Measurements from ENCODE around the gene EIF1AD. TPM values are rescaled to one million over a fixed set of nuclear protein-coding genes. Genes with fewer than 3 reads are reported as not detected.

The EIF1AD gene
- total and polyA plus RNA-seq, 9 of the 15 experiments (the other 6 are each of a cell fraction or from before 2014, with no cell fraction given) = 50.1 to 98.8 (median 58.7) TPM

- Histone ChIP-seq H3K79me2 (ENCODE audit: control insufficient read depth, insufficient read depth, low read length) (peaks cover 32% of the 10 kb centered on the region), H3K9me3 (replicated peaks; ENCODE audit: control insufficient read depth, insufficient read depth, low read depth, low read length) (no peaks in the 10 kb centered on the region), H4K20me1 (replicated peaks; ENCODE audit: control insufficient read depth, insufficient read depth, low read length) (0 out of 2 replicates have a peak, but pooled peaks cover 2% of the 10 kb centered on the region), H3K4me1 (replicated peaks in 1 of 2; ENCODE audit: control insufficient read depth in 2 of 2, insufficient read depth in 2 of 2, low read length in 2 of 2) (peaks cover 12 to 29% of the 10 kb centered on the region in 2 experiments; a peak in 4 of 5 replicates), H2AFZ (ENCODE audit: low read depth, low read length) (no peak overlapping the region), H3K36me3 (ENCODE audit: control insufficient read depth, insufficient read depth, low read length) (peaks cover 71% of the 10 kb centered on the region; the same call in 2 of the 3 replicates), H3K27ac (ENCODE audit: extremely low read depth, low read depth, low read length) (no peak overlapping the region), H3K9ac (ENCODE audit: insufficient read depth in 1 of 2, low read depth in 2 of 2, low read length in 2 of 2) (peak overlapping the region in 1 of 2 experiments; percentile 6; a peak in 1 of 4 replicates), H3K4me2 (ENCODE audit: insufficient read depth, low read length) (no peak overlapping the region), H3K27me3 (ENCODE audit: control insufficient read depth in 2 of 2, insufficient read depth in 2 of 2, low read length in 2 of 2) (no peaks in the 10 kb centered on the region), H3K4me3 (no peak overlapping the region), H3K9me1 (ENCODE audit: control insufficient read depth, insufficient read depth, low read length) (peaks cover 3% of the 10 kb centered on the region)
- DNase-seq (ENCODE audit: extremely low read depth in 1 of 4, low spot score in 3 of 4) (no peak), ATAC-seq (no peak), FAIRE-seq (no peak)
- in situ Hi-C loops (cut with MboI) (no loop called here), intact Hi-C loops (cut with micrococcal nuclease) (no loop called here)
- POLR2A ChIA-PET = interaction anchor here (0.6 to 1.0 kb wide), 2 partner anchors 19 to 79 kb away, joined by 3 to 5 read pairs; no protein-coding TSS in a partner anchor
- CTCF ChIA-PET (ENCODE audit: low intra/inter-chr PET ratio) = interaction anchor here (0.5 kb wide), 1 partner anchor 1353 kb away, joined by 3 read pairs; no protein-coding TSS in a partner anchor
- TF ChIP-seq RBFOX2 (IDR thresholded peaks at IDR 0.05; ENCODE audit: low read depth, low read length) (0 out of 2 replicates have a peak, but pooled peaks have one; percentile 14), NR1H2 (CRISPR knock-in tag; IDR thresholded peaks at IDR 0.05) (no peak)
- BruUV-seq (replicated peaks) = TSS peak; percentile 38
- 97% methylated on average over 34 of the region's 36 CpGs for WGBS (ENCODE audit: insufficient coverage, low coverage, missing lambda C conversion rate)
Observed at GRCh38 chr11:65965986-65966762, 35.8 kb downstream of the EIF1AD start.

- Histone ChIP-seq H4K20me1 (replicated peaks; ENCODE audit: control insufficient read depth, insufficient read depth, low read length) (0 out of 2 replicates have a peak, but pooled peaks cover 2% of the 10 kb centered on the region), H3K27me3 (ENCODE audit: control insufficient read depth in 2 of 2, insufficient read depth in 2 of 2, low read length in 2 of 2) (no peaks in the 10 kb centered on the region), H3K4me1 (replicated peaks in 1 of 2; ENCODE audit: control insufficient read depth in 2 of 2, insufficient read depth in 2 of 2, low read length in 2 of 2) (peaks cover 12 to 36% of the 10 kb centered on the region in 2 experiments; a peak in 4 of 5 replicates), H3K4me3 (no peak overlapping the region), H3K79me2 (ENCODE audit: control insufficient read depth, insufficient read depth, low read length) (peaks cover 35% of the 10 kb centered on the region), H3K4me2 (ENCODE audit: insufficient read depth, low read length) (no peak overlapping the region), H3K9ac (ENCODE audit: insufficient read depth in 1 of 2, low read depth in 2 of 2, low read length in 2 of 2) (no peak overlapping the region), H3K36me3 (ENCODE audit: control insufficient read depth, insufficient read depth, low read length) (peaks cover 64% of the 10 kb centered on the region; the same call in 2 of the 3 replicates), H3K9me1 (ENCODE audit: control insufficient read depth, insufficient read depth, low read length) (peaks cover 3% of the 10 kb centered on the region), H3K9me3 (replicated peaks; ENCODE audit: control insufficient read depth, insufficient read depth, low read depth, low read length) (no peaks in the 10 kb centered on the region), H3K27ac (ENCODE audit: extremely low read depth, low read depth, low read length) (no peak overlapping the region), H2AFZ (ENCODE audit: low read depth, low read length) (no peak overlapping the region)
- in situ Hi-C loops (cut with MboI) = no loop called here
- ATAC-seq (no peak), FAIRE-seq (no peak), DNase-seq (ENCODE audit: extremely low read depth in 1 of 4, low spot score in 3 of 4) (no peak)
- intact Hi-C loops (cut with micrococcal nuclease) = no loop called here
- no TSS peak for BruUV-seq (replicated peaks)
- ChIA-PET POLR2A (interaction anchor here (1.9 kb wide), 1 partner anchor 9 kb away, joined by 6 read pairs; no protein-coding TSS in a partner anchor), CTCF (ENCODE audit: low intra/inter-chr PET ratio) (no interaction called here)
- WGBS (ENCODE audit: insufficient coverage, low coverage, missing lambda C conversion rate) = 93% methylated on average over 3 of the region's 10 CpGs
- TF ChIP-seq RBFOX2 (IDR thresholded peaks at IDR 0.05; ENCODE audit: low read depth, low read length) (peak; percentile 55; the same call in 1 of the 2 replicates), NCOA4 (IDR thresholded peaks at IDR 0.05; ENCODE audit: partially characterized antibody) (no peak), ZNF224 (CRISPR knock-in tag; IDR thresholded peaks at IDR 0.05) (no peak)
Observed at GRCh38 chr11:65964906-65965305, 37.1 kb downstream of the EIF1AD start.

Measured in K562 (cell line).